Liver (tissue), 9 donors: ENCODE measurements around the gene SYNJ2. TPM values are rescaled to one million over a fixed set of nuclear protein-coding genes. Genes with fewer than 3 reads are reported as not detected.
A peak's percentile ranks its signal among the peaks of the same experiment; 100 is the strongest.

Experiments used
- DNase-seq: peaks from one replicate; pipeline ENCODE4 v3.0.0-alpha.2; 2017; ENCODE audit warnings: low spot score
- H3K27ac ChIP-seq, 2 donors: one replicate each; pipeline ENCODE4 v1.7.0; 2013; ENCODE audit warnings: inconsistent platforms in 2 of 2, low read length in 2 of 2, control low read depth in 1 of 2, low read depth in 1 of 2, mild to moderate bottlenecking in 1 of 2
- H3K27me3 ChIP-seq, 4 donors: one replicate each; pipeline versions ENCODE4 v1.6.1 to v1.7.0; 2013; ENCODE audit warnings: low read length in 3 of 4, inconsistent platforms in 1 of 4, mild to moderate bottlenecking in 1 of 4, moderate library complexity in 1 of 4; ENCODE audit not compliant: control insufficient read depth in 4 of 4, insufficient read depth in 4 of 4
- H3K36me3 ChIP-seq, 4 donors: one replicate each; pipeline versions ENCODE4 v1.6.1 to v1.7.0; 2013; ENCODE audit warnings: low read length in 3 of 4, mild to moderate bottlenecking in 3 of 4, low read depth in 1 of 4, moderate library complexity in 1 of 4; ENCODE audit not compliant: control insufficient read depth in 4 of 4, insufficient read depth in 3 of 4
- H3K4me1 ChIP-seq, 4 donors: one replicate each; pipeline versions ENCODE4 v1.6.1 to v1.7.0; 2013; ENCODE audit warnings: low read length in 3 of 4, mild to moderate bottlenecking in 3 of 4, moderate library complexity in 1 of 4; ENCODE audit not compliant: control insufficient read depth in 4 of 4, insufficient read depth in 4 of 4
- H3K4me3 ChIP-seq, 3 donors: one replicate each; pipeline versions ENCODE4 v1.6.1 to v1.7.0; 2013; ENCODE audit warnings: low read length in 3 of 3, control low read depth in 1 of 3, low read depth in 1 of 3, mild to moderate bottlenecking in 1 of 3
- H3K9ac ChIP-seq, 2 donors: one replicate each; pipeline ENCODE4 v1.7.0; 2013; ENCODE audit warnings: low read length in 2 of 2, mild to moderate bottlenecking in 2 of 2, moderate library complexity in 2 of 2, control low read depth in 1 of 2, low read depth in 1 of 2
- H3K9me3 ChIP-seq, 4 donors: one replicate each; pipeline versions ENCODE4 v1.6.1 to v1.7.0; 2013; ENCODE audit warnings: low read length in 3 of 4; ENCODE audit not compliant: control insufficient read depth in 4 of 4
- EGR1 ChIP-seq, 2 donors: IDR thresholded peaks; 2 replicates each; pipeline ENCODE4 v1.6.1; 2016 to 2018; ENCODE audit warnings: antibody characterized with exemption in 2 of 2, low read depth in 2 of 2
- FOXA1 ChIP-seq: IDR thresholded peaks from 2 replicates; pipeline ENCODE4 v1.6.1; 2016; ENCODE audit warnings: antibody characterized with exemption
- FOXA2 ChIP-seq: IDR thresholded peaks from 2 replicates; pipeline ENCODE4 v1.6.1; 2016; ENCODE audit warnings: antibody characterized with exemption
- GABPA ChIP-seq, 2 donors: IDR thresholded peaks in 1 of 2; conservative IDR thresholded peaks in 1 of 2; 2 replicates each; pipeline ENCODE4 v1.6.1; 2016; ENCODE audit warnings: antibody characterized with exemption in 2 of 2, mild to moderate bottlenecking in 1 of 2, moderate library complexity in 1 of 2
- HNF4A ChIP-seq, 2 donors: conservative IDR thresholded peaks; 2 replicates each; pipeline ENCODE4 v1.6.1; 2016; ENCODE audit warnings: antibody characterized with exemption in 2 of 2, mild to moderate bottlenecking in 2 of 2
- HNF4G ChIP-seq: IDR thresholded peaks from 2 replicates; pipeline ENCODE4 v1.6.1; 2016; ENCODE audit warnings: antibody characterized with exemption
- NR2F2 ChIP-seq: IDR thresholded peaks from 2 replicates; pipeline ENCODE4 v1.6.1; 2016; ENCODE audit warnings: antibody characterized with exemption
- RAD21 ChIP-seq, 2 donors: IDR thresholded peaks; 2 replicates each; pipeline ENCODE4 v1.6.1; 2016; ENCODE audit warnings: antibody characterized with exemption in 2 of 2, mild to moderate bottlenecking in 2 of 2
- RXRA ChIP-seq, 2 donors: IDR thresholded peaks; 2 replicates each; pipeline ENCODE4 v1.6.1; 2017 to 2018; ENCODE audit warnings: antibody characterized with exemption in 2 of 2, mild to moderate bottlenecking in 1 of 2
- TAF1 ChIP-seq: conservative IDR thresholded peaks from 2 replicates; pipeline ENCODE4 v1.6.1; 2016; ENCODE audit warnings: antibody characterized with exemption, mild to moderate bottlenecking
- ZBTB33 ChIP-seq: IDR thresholded peaks from 2 replicates; pipeline ENCODE4 v1.6.1; 2016; ENCODE audit warnings: antibody characterized with exemption
- WGBS: extraction: QIAGEN DNeasy Blood & Tissue Kit; methylation state at CpG from one replicate; pipeline ENCODE4 v1.1.7; 2013; 5-methylcytosine and 5-hydroxymethylcytosine counted together
- polyA plus RNA-seq, 2 donors: library from polyadenylated mRNA; stranded (reverse) in 1 of 2; unstranded in 1 of 2; fragments of 200-250 nt in 1 of 2; fragments of >200 nt in 1 of 2; fragmentation: Nextera tagmentation in 1 of 2; extraction: Ambion mirVana in 1 of 2; gene quantifications; one replicate each; pipeline versions ENCODE4 v1.2.1 to v1.2.3, GENCODE V29; 2013 to 2015
- total RNA-seq, 2 donors: library from RNA; depleted of rRNA; stranded (reverse); fragments of >200 nt; gene quantifications; one replicate each; pipeline ENCODE4 v1.2.3, GENCODE V29; 2014
- TF ChIP-seq, protein P1 (sequence below): fragments of 150-350 bp; IDR thresholded peaks from 2 replicates; pipeline ENCODE4 v1.5.1; 2017; ENCODE audit warnings: improper control_type of control experiment, low read depth, low read length; ENCODE audit not compliant: missing input control
- TF ChIP-seq, protein P2 (sequence below): IDR thresholded peaks from 2 replicates; pipeline ENCODE4 v1.6.1; 2016; ENCODE audit warnings: antibody characterized with exemption
- TF ChIP-seq, protein P3 (sequence below): IDR thresholded peaks from 2 replicates; pipeline ENCODE4 v1.6.1; 2016; ENCODE audit warnings: antibody characterized with exemption, mild to moderate bottlenecking
- TF ChIP-seq, protein P4 (sequence below): IDR thresholded peaks from 2 replicates; pipeline ENCODE4 v1.6.1; 2016; ENCODE audit warnings: antibody characterized with exemption
- donor health status: healthy.
- donor health status: healthy.
- donor health status: healthy.
- donor health status: healthy.
- donor health status: healthy.

Gene SYNJ2
- total and polyA plus RNA-seq, 4 donors: 2.4 to 8.9 (median 3.2) TPM

DNA sequence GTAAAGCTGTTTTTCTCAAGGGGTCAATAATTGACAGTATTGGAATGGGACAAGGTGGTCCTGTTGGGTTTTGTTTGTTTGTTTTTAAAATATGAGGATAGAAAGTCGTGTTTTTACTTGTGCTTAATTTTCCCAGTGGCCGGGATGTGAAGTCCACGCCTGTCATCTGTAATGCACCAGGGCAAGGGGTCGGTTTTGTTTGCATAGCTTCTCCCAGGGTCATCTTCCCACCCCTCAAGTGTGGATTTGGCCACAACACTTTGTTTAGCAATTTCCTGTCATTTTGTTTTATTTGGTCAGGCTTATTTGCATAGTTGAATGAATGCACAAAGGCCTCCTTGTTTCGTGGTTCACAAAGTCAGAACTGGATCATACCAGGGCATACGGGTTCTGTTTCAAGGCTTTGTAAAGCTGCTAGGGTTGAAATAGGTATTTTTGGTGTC, 29.8 kb downstream of the SYNJ2 start:
- Histone ChIP-seq H3K4me3 (no peak overlapping the region), H3K27me3 (no peaks in the 10 kb centered on the region), H3K36me3 (no peaks in the 10 kb centered on the region), H3K27ac (peak overlapping the region in 1 of 2 donors; percentile 5), H3K4me1 (peaks cover 3 to 28% (median 13%) of the 10 kb centered on the region in 4 donors), H3K9me3 (peaks cover 0 to 2% (median 0%) of the 10 kb centered on the region in 4 donors), H3K9ac (no peak overlapping the region)
- no peak for DNase-seq
- WGBS: 48% methylated on average over 6 of the region's 6 CpGs
- TF ChIP-seq FOXA2 (no peak), ZBTB33 (no peak), HNF4A (conservative IDR thresholded peaks at IDR 0.05) (peak; percentile 11 to 38), NR2F2 (peak; percentile 48)
- TF ChIP-seq, protein P1, sequence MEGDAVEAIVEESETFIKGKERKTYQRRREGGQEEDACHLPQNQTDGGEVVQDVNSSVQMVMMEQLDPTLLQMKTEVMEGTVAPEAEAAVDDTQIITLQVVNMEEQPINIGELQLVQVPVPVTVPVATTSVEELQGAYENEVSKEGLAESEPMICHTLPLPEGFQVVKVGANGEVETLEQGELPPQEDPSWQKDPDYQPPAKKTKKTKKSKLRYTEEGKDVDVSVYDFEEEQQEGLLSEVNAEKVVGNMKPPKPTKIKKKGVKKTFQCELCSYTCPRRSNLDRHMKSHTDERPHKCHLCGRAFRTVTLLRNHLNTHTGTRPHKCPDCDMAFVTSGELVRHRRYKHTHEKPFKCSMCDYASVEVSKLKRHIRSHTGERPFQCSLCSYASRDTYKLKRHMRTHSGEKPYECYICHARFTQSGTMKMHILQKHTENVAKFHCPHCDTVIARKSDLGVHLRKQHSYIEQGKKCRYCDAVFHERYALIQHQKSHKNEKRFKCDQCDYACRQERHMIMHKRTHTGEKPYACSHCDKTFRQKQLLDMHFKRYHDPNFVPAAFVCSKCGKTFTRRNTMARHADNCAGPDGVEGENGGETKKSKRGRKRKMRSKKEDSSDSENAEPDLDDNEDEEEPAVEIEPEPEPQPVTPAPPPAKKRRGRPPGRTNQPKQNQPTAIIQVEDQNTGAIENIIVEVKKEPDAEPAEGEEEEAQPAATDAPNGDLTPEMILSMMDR: peak; percentile 12
- TF ChIP-seq, protein P2, sequence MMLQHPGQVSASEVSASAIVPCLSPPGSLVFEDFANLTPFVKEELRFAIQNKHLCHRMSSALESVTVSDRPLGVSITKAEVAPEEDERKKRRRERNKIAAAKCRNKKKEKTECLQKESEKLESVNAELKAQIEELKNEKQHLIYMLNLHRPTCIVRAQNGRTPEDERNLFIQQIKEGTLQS: no peak

- WGBS: 89% methylated on average over 7 of the region's 7 CpGs
- Histone ChIP-seq H3K27me3 (no peaks in the 10 kb centered on the region), H3K27ac (peak overlapping the region in 1 of 2 donors; percentile 18), H3K9me3 (peaks cover 0 to 2% (median 0%) of the 10 kb centered on the region in 4 donors), H3K4me1 (peaks cover 3 to 28% (median 13%) of the 10 kb centered on the region in 4 donors), H3K36me3 (no peaks in the 10 kb centered on the region), H3K4me3 (no peak overlapping the region), H3K9ac (no peak overlapping the region)
- no peak for DNase-seq
- TF ChIP-seq HNF4G (no peak), NR2F2 (no peak), GABPA (IDR thresholded peaks at IDR 0.05 in 1 of 2, conservative IDR thresholded peaks at IDR 0.05 in 1 of 2) (no peak), FOXA2 (no peak), TAF1 (no peak), RAD21 (IDR thresholded peaks at IDR 0.05) (no peak), FOXA1 (no peak), RXRA (IDR thresholded peaks at IDR 0.05) (no peak), HNF4A (conservative IDR thresholded peaks at IDR 0.05) (no peak), EGR1 (IDR thresholded peaks at IDR 0.05; ENCODE audit: low read depth in 2 of 2) (no peak)
- TF ChIP-seq, protein P3, sequence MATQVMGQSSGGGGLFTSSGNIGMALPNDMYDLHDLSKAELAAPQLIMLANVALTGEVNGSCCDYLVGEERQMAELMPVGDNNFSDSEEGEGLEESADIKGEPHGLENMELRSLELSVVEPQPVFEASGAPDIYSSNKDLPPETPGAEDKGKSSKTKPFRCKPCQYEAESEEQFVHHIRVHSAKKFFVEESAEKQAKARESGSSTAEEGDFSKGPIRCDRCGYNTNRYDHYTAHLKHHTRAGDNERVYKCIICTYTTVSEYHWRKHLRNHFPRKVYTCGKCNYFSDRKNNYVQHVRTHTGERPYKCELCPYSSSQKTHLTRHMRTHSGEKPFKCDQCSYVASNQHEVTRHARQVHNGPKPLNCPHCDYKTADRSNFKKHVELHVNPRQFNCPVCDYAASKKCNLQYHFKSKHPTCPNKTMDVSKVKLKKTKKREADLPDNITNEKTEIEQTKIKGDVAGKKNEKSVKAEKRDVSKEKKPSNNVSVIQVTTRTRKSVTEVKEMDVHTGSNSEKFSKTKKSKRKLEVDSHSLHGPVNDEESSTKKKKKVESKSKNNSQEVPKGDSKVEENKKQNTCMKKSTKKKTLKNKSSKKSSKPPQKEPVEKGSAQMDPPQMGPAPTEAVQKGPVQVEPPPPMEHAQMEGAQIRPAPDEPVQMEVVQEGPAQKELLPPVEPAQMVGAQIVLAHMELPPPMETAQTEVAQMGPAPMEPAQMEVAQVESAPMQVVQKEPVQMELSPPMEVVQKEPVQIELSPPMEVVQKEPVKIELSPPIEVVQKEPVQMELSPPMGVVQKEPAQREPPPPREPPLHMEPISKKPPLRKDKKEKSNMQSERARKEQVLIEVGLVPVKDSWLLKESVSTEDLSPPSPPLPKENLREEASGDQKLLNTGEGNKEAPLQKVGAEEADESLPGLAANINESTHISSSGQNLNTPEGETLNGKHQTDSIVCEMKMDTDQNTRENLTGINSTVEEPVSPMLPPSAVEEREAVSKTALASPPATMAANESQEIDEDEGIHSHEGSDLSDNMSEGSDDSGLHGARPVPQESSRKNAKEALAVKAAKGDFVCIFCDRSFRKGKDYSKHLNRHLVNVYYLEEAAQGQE: no peak
- TF ChIP-seq, protein P1: no peak
- TF ChIP-seq, protein P2: no peak
- TF ChIP-seq, protein P4, sequence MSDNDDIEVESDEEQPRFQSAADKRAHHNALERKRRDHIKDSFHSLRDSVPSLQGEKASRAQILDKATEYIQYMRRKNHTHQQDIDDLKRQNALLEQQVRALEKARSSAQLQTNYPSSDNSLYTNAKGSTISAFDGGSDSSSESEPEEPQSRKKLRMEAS: no peak
Measured at GRCh38 chr6:158011980-158012566, 30.4 kb downstream of the SYNJ2 start.
